Panc1 (cell line): ENCODE data around the gene CFAP77. TPM values are rescaled to one million over a fixed set of nuclear protein-coding genes. Genes with fewer than 3 reads are reported as not detected.

ENCODE experiments used
- ATAC-seq: fragments of 200-7000 bp; cut with Tn5 transposase; 2 replicates; pipeline ENCODE4 v1.9.1; 2020; ENCODE audit warnings: mild to moderate bottlenecking, moderate library complexity
- BruUV-seq: library from RNA; stranded (reverse); fragments of 400-500 nt; replicated peaks from 2 replicates; lab custom pipeline; 2021; lab: Mats Ljungman, UMichigan
- CTCF ChIA-PET: fragments of 300-600 bp; sonication (Branson Sonifier 250); formaldehyde crosslinking; loops from one replicate; lab custom pipeline; 2022; ENCODE audit warnings: antibody characterized with exemption; lab: Charles Lee
- POLR2A ChIA-PET: fragments of 300-600 bp; sonication (Branson Sonifier 250); formaldehyde crosslinking; loops from one replicate; lab custom pipeline; 2022; ENCODE audit warnings: antibody characterized with exemption; lab: Charles Lee
- DNase-seq: peaks from one replicate; pipeline ENCODE4 v3.0.0-alpha.2; 2010; ENCODE audit warnings: low read depth, low spot score
- H3K27ac ChIP-seq: 2 replicates; pipeline ENCODE4 v1.5.1; 2011; ENCODE audit warnings: mild to moderate bottlenecking, low read length, inconsistent platforms
- H3K27me3 ChIP-seq: fragments of 200-500 bp; sonication (Bioruptor generic); 2 replicates; pipeline ENCODE4 v1.6.0; 2014; ENCODE audit warnings: low read length, inconsistent platforms; ENCODE audit not compliant: control insufficient read depth, insufficient read depth
- H3K36me3 ChIP-seq: fragments of 200-500 bp; sonication (Bioruptor generic); 2 replicates; pipeline ENCODE4 v1.5.1; 2014; ENCODE audit warnings: inconsistent platforms, mild to moderate bottlenecking, low read length, moderate library complexity; ENCODE audit not compliant: control insufficient read depth, insufficient read depth
- H3K4me1 ChIP-seq: 2 replicates; pipeline ENCODE4 v1.5.1; 2011; ENCODE audit warnings: inconsistent platforms, mild to moderate bottlenecking, low read length, moderate library complexity; ENCODE audit not compliant: control insufficient read depth, insufficient read depth
- H3K4me3 ChIP-seq, 2 experiments: 2 replicates each; pipeline ENCODE4 v1.5.1; 2011 to 2012; ENCODE audit warnings: low read depth in 2 of 2, low read length in 2 of 2, mild to moderate bottlenecking in 2 of 2, inconsistent platforms in 1 of 2, moderate library complexity in 1 of 2
- H3K9me3 ChIP-seq: fragments of 200-500 bp; sonication (Bioruptor generic); 2 replicates; pipeline ENCODE4 v1.5.1; 2014; ENCODE audit warnings: low read depth, mild to moderate bottlenecking, inconsistent platforms, low read length, moderate library complexity; ENCODE audit not compliant: control insufficient read depth, insufficient read depth
- CTCF ChIP-seq: fragments of 450-650 bp; IDR thresholded peaks from 2 replicates; pipeline ENCODE4 v1.5.1; 2017; ENCODE audit warnings: mild to moderate bottlenecking
- POLR2AphosphoS5 ChIP-seq: IDR thresholded peaks from 2 replicates; pipeline ENCODE4 v1.6.1; 2012; ENCODE audit warnings: mild to moderate bottlenecking, low read depth, low read length, moderate library complexity
- REST ChIP-seq, 2 experiments: IDR thresholded peaks; 2 replicates each; pipeline ENCODE4 v1.6.1; 2011 to 2012; ENCODE audit warnings: low read depth in 2 of 2, control low read depth in 1 of 2, low read length in 1 of 2, mild to moderate bottlenecking in 1 of 2, moderate library complexity in 1 of 2; ENCODE audit not compliant: insufficient read depth in 1 of 2
- SIN3A ChIP-seq: IDR thresholded peaks from 2 replicates; pipeline ENCODE4 v1.6.1; 2012; ENCODE audit warnings: low read depth, mild to moderate bottlenecking, low read length, moderate library complexity, borderline replicate concordance; ENCODE audit not compliant: insufficient read depth
- TCF7L2 ChIP-seq: IDR thresholded peaks from 2 replicates; pipeline ENCODE4 v1.6.1; 2011; ENCODE audit warnings: mild to moderate bottlenecking, low read depth, low read length, inconsistent platforms
- in situ Hi-C: cut with HindIII; loops from 2 replicates; pipeline ENCODE4 v1.10.0; 2016; ENCODE audit warnings: low sequenced_read_pairs, low pct_unique_long_range_greater_than_20kb
- intact Hi-C: fragments of 100-400 bp; cut with micrococcal nuclease; formaldehyde crosslinking; loops from one replicate; pipeline ENCODE4 v1.10.0; 2022; ENCODE audit not compliant: unreplicated experiment
- total RNA-seq: library from RNA; stranded (reverse); gene quantifications from one replicate; pipeline ENCODE4 v1.2.1, GENCODE V29; 2021; ENCODE audit not compliant: unreplicated experiment

CFAP77 gene
- total RNA-seq, 1 experiment from 2014 or later = not detected

GRCh38 chr9:132583584-132584304 is 173.7 kb downstream of the CFAP77 start:
- H3K36me3 ChIP-seq = no peaks in the 10 kb centered on the region
- ATAC-seq = no peak

More at GRCh38 chr9:132583584-132584304, 173.7 kb downstream of the CFAP77 start:
- DNase-seq = no peak
- no peak for TF ChIP-seq SIN3A
- no peak for TF ChIP-seq POLR2AphosphoS5
- TF ChIP-seq TCF7L2 = no peak
- no peak for TF ChIP-seq REST (IDR thresholded peaks at IDR 0.05; ENCODE audit: insufficient read depth in 1 of 2, low read depth in 2 of 2, low read length in 1 of 2)
- TF ChIP-seq CTCF = no peak
- in situ Hi-C loops (no loop called here), intact Hi-C loops (no loop called here)
- ChIA-PET POLR2A (no interaction called here), CTCF (no interaction called here)
- Histone ChIP-seq H3K27ac (no peak overlapping the region), H3K27me3 (peaks cover 5% of the 10 kb centered on the region; the same call in 1 of the 2 replicates), H3K9me3 (no peaks in the 10 kb centered on the region), H3K4me1 (no peaks in the 10 kb centered on the region), H3K4me3 (no peak overlapping the region)
- BruUV-seq = no TSS peak
